ENCODE data around the gene CCL18. TPM values are rescaled to one million over a fixed set of nuclear protein-coding genes. Genes with fewer than 3 reads are reported as not detected.

Gene CCL18, protein sequence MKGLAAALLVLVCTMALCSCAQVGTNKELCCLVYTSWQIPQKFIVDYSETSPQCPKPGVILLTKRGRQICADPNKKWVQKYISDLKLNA
- total RNA-seq, result not detected in 2 replicates

DNA sequence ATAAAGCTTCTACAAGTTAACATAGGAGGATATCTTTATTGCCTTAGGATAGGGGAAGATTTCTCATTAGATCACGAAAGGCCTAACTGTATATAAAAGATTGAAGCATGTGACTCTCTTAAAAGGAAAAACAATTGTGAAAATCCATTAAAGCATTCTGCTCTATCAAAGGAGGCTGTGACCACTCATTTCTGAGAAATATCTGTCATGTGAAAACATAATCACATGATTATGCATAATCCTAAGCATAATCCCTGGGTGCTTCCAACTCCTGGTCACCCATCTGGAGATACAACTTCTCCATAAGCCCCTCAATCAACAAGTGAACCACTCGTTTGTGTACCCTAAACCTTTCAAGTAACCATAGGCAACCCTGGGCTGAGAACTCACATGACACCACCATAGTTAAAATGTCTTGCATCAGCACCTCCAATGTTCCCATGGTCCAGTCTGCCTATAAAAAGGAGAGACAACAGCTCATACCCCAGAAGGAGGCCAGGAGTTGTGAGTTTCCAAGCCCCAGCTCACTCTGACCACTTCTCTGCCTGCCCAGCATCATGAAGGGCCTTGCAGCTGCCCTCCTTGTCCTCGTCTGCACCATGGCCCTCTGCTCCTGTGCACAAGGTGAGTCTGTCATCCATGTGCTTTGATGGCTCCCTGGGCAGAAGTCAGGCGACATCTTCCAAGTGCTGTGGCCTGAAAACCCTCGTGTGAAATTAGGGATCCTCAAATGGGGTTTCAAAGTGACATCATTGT is at the start of gene CCL18:
Gene CCL18 (plus strand): TSS at position 487 of the 756 bp plus-strand sequence. CDS start 71 bp downstream, at position 558.

DNA sequence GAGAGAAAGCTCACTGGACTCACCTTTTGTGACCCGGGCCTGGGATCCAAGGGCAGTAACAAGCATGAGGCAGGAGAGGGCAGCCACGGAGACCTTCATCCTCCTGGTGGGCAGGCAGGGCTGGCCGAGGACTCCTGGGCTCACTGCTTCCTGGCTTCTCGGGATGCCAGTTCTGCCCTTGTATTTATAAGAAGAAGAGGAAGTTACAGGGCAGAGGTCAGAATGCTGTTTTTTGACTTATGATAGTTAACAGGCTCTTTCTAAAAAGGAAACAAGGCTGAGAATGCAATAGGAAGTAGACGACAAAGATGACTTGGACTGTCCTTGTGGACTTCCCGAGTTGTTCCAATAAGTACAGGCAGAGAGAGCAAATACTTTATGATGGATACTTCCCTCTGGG is 46.3 kb upstream of the CCL18 start, which contains the start of gene CCL23:
Gene CCL23 (minus strand): TSS at position 174 of the 400 bp plus-strand sequence. CDS start 75 bp downstream, at position 99.

DNA sequence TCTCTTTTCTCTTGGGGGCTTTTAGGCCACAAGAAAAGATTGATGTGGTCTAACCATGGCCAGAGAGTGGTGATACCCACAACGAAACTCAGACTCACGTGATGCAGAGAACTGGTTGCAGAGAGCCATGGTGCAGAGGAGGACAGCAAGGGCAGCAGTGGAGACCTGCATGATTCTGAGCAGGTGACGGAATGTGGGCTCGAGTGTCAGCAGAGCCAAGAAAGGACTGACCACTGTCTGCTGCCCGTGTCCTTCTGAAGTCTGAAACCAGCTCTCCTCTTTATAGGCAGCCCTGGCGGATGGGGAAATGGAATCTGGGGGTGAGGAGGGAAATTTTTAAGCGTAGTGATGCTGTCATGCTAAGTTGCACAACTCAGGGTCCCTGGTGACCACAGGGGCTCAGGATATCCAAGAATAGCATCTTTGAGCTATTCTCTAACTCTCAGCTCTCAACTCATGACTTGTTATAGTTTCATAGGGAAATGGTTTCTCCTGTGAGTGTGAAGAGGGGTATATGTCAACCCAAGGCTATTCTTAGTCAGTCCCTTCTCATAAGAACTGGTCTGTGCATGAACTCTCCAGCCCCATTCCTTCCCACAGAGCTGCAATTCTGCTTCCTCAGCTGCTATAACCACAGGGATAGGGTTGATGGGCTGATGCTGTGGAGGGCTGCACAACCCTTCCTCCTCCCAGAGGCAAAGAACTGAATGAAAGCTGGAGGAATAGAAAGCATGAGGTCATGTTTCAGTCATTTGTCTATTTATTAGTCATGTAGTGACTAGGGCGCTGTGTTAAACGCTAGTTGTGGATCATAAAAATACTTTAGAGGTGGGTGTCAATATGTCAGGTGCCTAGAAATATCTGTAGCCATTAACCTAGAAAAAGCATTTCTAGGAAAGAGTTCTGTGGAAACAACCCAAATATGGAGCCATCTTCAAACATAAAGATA is 26.1 kb downstream of the CCL18 start, which contains the start of gene CCL3:
Gene CCL3 (minus strand): TSS at position 256 of the 949 bp plus-strand sequence. CDS start 85 bp downstream, at position 171.

DNA sequence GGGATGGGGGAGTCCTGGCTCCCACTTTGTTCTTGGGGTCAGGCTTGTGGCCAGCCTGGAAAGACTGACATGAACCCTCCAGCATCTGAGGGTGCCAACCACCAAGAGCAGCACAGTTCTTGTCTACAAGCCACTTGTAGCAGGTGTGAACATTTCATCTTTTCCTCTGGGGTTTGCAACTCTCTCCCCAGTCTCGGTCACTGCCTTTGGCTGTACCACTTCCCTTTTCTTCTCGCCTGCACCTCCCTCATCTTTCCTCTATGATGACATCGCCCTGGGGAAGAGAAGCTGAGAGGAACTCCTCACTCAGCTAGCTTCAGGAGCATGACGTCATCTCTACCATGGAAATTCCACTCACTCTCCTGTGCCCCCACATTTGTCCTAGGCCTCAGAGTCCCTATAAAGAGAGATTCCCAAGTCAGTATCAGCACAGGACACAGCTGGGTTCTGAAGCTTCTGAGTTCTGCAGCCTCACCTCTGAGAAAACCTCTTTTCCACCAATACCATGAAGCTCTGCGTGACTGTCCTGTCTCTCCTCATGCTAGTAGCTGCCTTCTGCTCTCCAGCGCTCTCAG is 39.4 kb downstream of the CCL18 start, which contains the start of gene CCL4:
Gene CCL4 (plus strand): TSS at position 427 of the 575 bp plus-strand sequence. CDS start 79 bp downstream, at position 506.

Other genes with a start within 250 kb of the CCL18 start
- gene HEATR9, start 195.4 kb upstream of the CCL18 start, total RNA-seq, result not detected in 2 replicates
- 0.52 TPM in 1 of 2 replicates, not detected in the other for gene CCL5, start 183.9 kb upstream of the CCL18 start, total RNA-seq
- 0.13 and 0.80 TPM in 2 replicates for gene RDM1, start 133.5 kb upstream of the CCL18 start, total RNA-seq
- gene LYZL6, start 120.6 kb upstream of the CCL18 start, total RNA-seq, result not detected in 2 replicates
- not detected in 2 replicates for gene CCL16, start 82.8 kb upstream of the CCL18 start, total RNA-seq
- not detected in 2 replicates for gene CCL14, start 77.5 kb upstream of the CCL18 start, total RNA-seq
- not detected in 2 replicates for gene CCL15, start 62.7 kb upstream of the CCL18 start, total RNA-seq
- gene CCL23, start 46.3 kb upstream of the CCL18 start, total RNA-seq, result not detected in 2 replicates
- not detected in 2 replicates for gene CCL3, start 25.9 kb downstream of the CCL18 start, total RNA-seq
- gene CCL4, start 39.6 kb downstream of the CCL18 start, total RNA-seq, result not detected in 2 replicates
- 1.9 TPM in 1 of 2 replicates, not detected in the other for gene TBC1D3B, start 112.4 kb downstream of the CCL18 start, total RNA-seq
- gene CCL3L1, start 132.5 kb downstream of the CCL18 start, total RNA-seq, result not detected in 2 replicates
- not detected in 2 replicates for gene CCL4L2, start 146.8 kb downstream of the CCL18 start, total RNA-seq
- 0.39 TPM in 1 of 2 replicates, not detected in the other for gene TBC1D3I, start 200.3 kb downstream of the CCL18 start, total RNA-seq